AG09309 (cell line): ENCODE results near the gene DRAXIN.

Source experiments
- DNase-seq: peaks from one replicate; pipeline ENCODE4 v3.0.0-alpha.2; 2010; ENCODE audit warnings: low read depth
- H3K4me3 ChIP-seq: 2 replicates; pipeline ENCODE4 v1.5.1; 2011; ENCODE audit warnings: mild to moderate bottlenecking, low read depth, low read length, moderate library complexity; ENCODE audit not compliant: control insufficient read depth
- TF ChIP-seq, protein P1 (sequence below): IDR thresholded peaks from 2 replicates; pipeline ENCODE4 v1.5.1; 2011; ENCODE audit warnings: mild to moderate bottlenecking, low read depth, low read length, inconsistent platforms; ENCODE audit not compliant: insufficient read depth, control insufficient read depth; ENCODE audit errors: missing control alignments

Gene DRAXIN

GRCh38 chr1:11772458-11772857 lies 80.9 kb downstream of the DRAXIN start:
- DNase-seq: no peak
- no peak overlapping the region for H3K4me3 ChIP-seq
- TF ChIP-seq, protein P1, sequence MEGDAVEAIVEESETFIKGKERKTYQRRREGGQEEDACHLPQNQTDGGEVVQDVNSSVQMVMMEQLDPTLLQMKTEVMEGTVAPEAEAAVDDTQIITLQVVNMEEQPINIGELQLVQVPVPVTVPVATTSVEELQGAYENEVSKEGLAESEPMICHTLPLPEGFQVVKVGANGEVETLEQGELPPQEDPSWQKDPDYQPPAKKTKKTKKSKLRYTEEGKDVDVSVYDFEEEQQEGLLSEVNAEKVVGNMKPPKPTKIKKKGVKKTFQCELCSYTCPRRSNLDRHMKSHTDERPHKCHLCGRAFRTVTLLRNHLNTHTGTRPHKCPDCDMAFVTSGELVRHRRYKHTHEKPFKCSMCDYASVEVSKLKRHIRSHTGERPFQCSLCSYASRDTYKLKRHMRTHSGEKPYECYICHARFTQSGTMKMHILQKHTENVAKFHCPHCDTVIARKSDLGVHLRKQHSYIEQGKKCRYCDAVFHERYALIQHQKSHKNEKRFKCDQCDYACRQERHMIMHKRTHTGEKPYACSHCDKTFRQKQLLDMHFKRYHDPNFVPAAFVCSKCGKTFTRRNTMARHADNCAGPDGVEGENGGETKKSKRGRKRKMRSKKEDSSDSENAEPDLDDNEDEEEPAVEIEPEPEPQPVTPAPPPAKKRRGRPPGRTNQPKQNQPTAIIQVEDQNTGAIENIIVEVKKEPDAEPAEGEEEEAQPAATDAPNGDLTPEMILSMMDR: no peak

DNA sequence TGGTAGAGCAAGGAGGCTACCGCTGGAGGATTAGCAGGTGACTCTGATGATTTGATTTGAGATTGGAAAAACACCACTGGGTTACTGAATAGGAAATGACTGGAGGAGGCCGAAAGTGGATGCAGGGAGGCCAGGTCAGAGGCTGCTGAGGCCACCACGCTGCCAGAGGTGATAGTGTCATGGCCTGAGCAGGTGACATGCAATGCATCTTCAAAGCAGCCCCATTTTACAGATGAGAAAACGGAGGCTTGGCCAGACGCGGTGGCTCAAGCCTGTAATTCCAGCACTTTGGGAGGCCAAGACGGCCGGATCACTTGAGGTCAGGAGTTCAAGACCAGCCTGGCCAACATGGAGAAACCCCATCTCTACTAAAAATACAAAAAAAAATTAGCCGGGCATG lies 83.2 kb downstream of the DRAXIN start:
- DNase-seq: no peak
- H3K4me3 ChIP-seq: no peak overlapping the region
- TF ChIP-seq, protein P1: no peak
